Head of caudate nucleus (tissue), 42 donors: Measurements from ENCODE around the gene BTD.
"Not testable (repeated sequence)": the region's sequence is repeated elsewhere in the genome, so short reads cannot be mapped to it uniquely, and the experiment has no call there.

Source experiments
- DNase-seq, 42 donors: peaks; one replicate each; pipeline versions ENCODE4 v3.0.0 to v3.0.0-alpha.2; 2020 to 2021; ENCODE audit warnings: mixed read lengths in 7 of 42
- intact Hi-C: fragments of 100-400 bp; cut with DNase I; formaldehyde crosslinking; loops from one replicate; pipeline ENCODE4 v1.15.0; 2022

The BTD gene

DNA sequence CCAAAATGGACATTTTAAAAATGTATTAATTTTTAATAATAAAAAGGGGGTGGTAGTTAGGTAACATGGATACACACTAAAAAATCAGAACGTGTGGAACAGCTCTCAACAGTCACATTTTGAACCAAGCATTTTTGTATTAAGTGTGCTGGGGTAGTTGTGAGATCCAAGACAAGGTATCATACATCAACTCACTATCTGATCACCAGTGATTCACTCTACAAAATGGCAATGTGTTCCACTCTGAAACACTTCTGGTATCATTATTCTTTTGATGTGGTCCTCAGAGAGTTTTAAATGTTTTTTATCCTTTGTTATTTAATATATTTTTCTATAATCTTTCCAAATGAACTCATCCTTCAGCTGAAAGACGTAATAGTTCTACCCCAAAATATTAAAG, 5.6 kb upstream of the BTD start:
- DNase-seq = no peak
- intact Hi-C loops = no loop called here

DNA sequence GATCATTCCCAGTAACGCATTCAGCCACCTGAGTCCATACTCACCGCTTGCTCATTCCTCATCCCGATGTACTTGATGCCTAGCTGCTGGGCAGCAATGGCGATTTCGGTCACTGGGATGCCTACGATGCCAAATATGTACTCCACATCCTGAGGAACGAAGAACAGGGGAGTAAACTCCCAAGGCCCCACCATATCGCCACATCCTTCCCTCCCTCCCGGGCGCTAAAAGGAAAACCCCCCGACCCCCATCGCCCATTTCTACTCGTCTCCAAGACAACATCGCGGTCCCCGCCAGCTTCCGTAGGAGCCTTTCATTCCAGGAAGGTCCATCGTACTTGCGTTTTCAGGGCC, 523 bp upstream of the BTD start:
- no peak for DNase-seq
- intact Hi-C loops = no loop called here

DNA sequence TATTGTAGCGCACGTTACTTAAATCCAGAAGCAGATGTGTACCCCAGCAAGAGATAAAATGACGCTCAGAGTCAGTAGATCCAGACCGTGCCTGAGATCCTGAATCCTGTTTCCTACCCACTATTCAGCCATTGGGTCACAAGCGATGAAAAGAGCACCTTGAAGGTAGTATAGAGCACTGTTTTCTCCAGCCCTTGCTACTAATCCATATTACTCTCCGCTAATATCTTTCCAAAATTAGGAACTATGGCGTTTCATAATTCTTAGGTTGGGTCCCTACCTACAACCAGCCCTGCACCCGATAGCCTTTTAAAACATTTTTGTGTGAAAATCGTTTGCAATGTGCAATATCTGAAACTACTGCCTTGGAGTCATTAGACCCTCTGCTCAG, 596 bp downstream of the BTD start:
- peak in 2 of 42 donors; percentile 4 to 22 for DNase-seq

DNA sequence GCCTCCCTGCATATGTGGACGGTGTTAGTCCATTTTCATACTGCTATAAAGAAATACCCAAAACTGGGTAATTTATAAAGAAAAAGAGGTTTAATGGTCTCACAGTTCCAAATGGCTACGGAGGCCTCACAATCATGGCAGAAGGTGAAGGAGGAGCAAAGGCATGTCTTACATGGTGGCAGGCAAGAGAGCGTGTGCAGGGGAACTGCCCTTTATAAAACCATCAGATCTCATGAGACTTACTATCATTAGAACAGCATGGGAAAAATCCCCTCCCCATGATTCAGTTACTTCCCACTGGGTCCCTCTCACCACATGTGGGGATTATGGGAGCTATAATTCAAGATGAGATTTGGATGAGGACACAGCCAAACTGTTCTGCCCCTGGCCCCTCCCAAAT, 1.3 kb downstream of the BTD start:
- DNase-seq, intact Hi-C loops: not testable (repeated sequence)

More for the DNA sequence above, 596 bp downstream of the BTD start:
- intact Hi-C loops = no loop called here

DNA sequence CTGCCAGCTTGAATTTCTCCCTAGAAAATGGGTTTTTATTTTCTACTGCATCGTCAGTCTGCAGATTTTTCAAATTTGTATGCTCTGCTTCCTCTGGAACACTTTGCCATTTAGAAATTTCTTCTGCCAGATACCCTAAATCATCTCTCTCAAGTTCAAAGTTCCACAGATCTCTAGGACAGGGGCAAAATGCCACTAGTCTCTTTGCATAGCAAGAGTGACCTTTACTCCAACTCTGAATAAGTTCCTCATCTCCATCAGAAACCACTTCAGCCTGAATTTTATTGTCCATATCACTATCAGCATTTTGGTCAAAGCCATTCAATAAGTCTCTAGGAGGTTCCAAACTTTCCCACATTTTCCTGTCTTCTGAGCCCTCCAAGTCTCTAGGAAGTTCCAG, 3.0 kb downstream of the BTD start:
- intact Hi-C loops = not testable (repeated sequence)

DNA sequence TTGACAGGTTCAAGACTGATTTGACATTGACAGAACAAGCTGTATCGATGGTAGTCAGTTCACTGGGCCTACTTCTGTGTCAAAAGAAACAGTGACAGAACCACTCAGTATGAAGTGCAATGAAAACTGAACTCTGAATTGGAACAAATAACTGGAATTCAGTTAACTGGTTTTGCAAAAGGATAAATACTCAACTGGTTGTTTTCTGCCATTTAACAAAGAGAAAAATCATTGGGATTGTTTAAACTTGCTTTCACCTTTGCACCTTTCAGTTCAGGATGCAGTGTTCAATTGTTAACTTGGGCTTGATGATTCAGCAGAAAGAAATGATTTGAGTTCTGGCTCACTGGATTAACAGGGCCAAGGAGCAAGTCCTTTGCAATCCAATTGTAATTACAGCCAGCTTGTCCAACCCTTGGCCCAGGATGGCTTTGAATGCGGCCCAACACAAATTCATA, 4.9 kb downstream of the BTD start:
- DNase-seq = no peak
- intact Hi-C loops = no loop called here

More for the DNA sequence above, 3.0 kb downstream of the BTD start:
- not testable (repeated sequence) for DNase-seq

DNA sequence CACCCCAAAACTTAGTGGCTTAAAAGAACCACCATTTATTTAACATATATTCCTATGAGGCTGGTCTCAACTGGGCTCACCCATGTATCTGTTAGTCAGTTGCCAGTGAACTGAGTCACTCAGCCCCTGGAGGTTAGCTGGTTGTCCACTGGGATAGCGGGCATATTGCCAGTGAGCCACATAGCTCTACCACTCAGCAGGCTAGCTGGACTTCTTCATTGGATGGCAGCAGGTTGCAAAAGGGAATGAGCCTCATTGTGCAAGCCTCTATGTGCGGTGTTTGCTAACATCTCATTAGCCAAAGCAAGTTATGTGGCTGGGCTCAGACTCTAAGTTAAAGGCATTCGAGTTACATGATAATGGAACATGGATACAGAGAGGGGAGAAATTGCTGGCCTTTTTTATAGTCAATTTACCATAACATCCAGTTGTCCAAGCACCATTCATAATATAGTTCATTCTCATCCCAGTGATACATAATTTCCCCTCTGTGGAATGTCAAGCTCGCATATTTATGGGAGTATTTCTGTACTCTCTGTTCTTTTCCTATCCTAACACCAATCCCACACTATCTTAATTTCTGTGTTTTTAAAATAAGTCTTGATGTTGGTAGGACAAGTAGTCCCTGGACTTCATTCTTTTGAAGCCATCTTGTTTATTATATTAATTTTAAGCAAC, 8.7 kb downstream of the BTD start:
- intact Hi-C loops = no loop called here
- DNase-seq = peak in 2 of 42 donors; percentile 9 to 65

DNA sequence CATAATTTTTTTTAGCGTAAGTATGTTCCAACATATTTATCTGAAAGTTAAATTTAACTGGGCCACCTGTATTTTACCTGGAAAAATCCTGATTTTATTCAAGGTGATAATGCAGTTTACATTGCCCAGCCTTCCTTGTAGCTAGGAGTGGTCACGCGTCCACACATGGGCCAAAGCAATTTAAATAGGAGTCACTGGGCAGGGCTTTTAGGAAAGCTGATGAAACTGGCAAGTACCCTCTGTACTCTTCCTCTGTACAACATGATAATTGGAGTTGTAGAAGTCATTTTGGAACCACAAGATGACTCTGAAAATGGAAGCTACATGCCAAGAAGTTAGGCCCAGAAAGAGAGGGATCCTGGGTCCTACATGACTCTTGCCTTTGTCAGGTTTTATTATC, 9.5 kb downstream of the BTD start:
- intact Hi-C loops = no loop called here
- DNase-seq = no peak

DNA sequence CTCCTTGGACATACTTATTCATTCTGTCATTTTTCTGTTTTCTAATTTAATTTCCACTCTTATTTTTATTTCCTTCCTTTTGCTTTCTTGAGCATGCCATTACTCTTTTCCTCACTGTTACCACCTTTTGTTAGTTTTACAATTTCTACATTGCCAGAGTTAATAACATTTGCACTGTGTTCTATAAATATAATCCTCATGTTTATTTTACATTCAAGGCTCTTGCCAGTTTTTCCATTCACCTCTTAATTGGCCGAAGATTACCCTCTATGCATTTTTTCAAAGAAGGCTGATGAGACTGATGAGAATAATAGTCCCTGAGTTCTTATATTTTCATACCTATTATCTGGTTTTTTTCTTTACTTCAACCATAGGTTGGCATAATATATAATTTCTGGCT, 10.5 kb downstream of the BTD start:
- intact Hi-C loops = no loop called here
- no peak for DNase-seq

DNA sequence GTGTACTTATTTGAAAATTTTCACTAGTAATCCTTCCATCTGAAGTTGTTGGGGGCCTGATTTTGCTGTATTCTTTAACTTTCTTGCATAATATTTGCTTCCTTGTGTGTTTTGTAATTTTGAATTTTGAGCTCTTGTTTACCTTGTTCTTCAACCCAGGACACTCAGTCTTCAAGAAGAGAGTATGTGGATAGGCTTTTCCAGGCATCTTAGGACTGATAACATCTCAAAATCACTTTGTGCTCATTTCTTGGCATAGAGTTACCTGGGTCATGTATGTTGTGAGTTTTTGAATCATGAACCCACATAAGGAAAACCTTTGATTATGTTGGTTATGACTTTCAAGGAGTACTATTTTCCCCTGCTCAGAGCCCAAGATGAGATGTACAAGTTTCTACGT, 13.4 kb downstream of the BTD start:
- no peak for DNase-seq
- intact Hi-C loops = no loop called here

DNA sequence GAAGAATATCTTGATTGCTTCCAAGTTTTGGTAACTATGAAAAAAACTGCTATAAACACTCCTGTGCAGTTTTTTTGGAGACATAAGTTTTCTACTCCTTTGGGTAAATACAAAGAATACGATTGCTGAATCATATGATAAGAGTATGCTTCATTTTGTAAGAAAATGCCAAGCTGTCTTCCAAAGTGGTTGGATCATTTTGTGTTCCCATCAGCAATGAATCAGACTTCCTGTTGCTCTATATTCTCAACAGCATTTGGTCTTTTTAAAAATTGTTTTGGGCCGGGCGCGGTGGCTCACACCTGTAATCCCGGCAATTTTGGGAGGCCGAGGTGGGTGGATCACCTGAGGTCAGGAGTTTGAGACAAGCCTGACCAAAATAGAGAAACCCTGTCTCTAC, 14.5 kb downstream of the BTD start:
- intact Hi-C loops = no loop called here
- DNase-seq = no peak

DNA sequence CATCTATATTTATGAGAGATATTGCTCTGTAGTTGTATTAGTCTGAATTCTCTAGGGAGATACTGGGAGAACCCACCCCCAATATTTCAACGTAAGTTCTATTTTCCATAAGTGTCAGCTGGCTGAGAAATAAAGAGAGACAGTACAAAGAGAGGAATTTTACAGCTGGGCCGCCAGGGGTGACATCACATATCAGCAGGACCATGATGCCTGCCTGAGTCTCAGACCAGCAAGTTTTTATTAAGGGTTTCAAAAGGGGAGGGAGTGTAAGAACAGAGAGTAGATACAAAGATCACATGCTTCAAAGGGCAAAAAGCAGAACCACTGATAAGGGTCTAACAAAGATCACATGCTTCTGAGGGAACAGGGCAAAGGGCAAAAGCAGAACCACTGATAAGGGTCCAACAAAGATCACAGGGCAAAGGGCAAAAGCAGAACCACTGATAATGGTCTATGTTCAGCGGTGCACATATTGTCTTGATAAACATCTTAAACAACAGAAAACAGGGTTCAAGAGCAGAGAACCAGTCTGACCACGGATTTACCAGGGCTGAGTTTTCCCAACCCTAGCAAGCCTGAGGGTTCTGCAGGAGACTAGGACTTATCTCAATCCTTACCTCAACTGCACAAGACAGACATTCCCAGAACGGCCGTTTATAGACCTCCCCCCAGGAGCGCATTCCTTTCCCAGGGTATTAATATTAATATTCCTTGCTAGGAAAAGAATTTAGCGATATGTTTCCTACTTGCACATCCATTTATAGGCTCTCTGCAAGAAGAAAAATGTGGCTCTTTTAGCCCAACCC, 18.3 kb downstream of the BTD start:
- DNase-seq, intact Hi-C loops: not testable (repeated sequence)

DNA sequence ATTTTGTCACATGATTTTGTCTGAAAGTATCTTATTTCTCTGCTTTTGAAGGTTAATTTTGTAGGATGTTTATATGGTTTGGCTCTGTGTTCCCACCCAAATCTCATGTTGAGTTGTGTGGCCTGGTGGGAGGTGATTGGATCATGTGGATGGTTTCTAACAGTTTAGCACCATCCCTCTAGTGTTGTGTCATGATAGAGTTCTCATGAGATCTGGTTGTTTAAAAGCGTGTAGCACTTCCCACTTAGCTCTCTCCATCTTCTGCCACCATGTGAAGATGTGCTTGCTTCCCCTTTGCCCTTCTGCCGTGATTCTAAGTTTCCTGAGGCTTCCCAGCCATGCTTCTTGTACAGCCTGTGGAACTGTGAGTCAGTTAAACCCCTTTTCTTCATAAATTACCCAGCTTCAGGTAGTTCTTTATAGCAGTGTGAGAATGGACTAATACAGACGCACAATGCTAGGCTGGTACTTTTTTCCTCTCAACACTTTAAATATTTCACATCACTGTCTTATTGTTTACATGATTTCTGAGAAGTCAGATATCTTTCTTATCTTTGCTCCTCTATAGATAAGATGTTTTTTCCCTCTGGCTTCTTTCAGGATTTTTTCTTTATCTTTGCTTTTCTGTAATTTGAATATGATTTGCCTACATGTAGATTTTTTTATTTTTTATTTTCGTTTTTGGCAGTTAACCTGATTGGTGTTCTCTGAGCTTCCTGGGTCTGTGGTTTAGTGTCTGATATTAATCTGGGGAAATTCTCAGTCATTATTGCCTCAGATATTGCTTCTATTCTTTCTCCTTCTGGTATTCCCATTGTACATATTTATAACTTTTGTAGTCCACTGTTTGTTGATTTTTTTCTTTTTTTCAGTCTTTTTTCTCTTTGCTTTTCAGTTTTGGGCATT, 22.2 kb downstream of the BTD start:
- intact Hi-C loops = no loop called here
- DNase-seq = no peak

DNA sequence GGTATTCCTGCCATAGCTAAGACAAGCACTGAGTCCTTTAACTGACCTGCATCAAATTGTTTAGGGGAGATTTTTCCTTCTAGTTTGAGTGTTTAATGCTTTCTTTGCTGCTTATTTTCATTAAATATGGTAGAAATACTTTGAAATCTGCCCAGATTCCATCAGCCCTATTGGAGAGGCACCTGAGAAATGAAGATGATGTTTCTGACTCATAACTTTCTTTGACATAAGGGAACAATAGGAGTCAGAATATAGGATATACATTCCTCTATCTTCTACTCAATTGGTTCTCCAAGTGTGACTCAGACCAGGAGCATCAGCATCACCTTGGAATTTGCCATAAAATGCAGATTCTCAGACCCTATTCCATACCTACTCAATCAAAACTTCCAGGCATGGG, 27.4 kb downstream of the BTD start:
- no peak for DNase-seq
- intact Hi-C loops = no loop called here

DNA sequence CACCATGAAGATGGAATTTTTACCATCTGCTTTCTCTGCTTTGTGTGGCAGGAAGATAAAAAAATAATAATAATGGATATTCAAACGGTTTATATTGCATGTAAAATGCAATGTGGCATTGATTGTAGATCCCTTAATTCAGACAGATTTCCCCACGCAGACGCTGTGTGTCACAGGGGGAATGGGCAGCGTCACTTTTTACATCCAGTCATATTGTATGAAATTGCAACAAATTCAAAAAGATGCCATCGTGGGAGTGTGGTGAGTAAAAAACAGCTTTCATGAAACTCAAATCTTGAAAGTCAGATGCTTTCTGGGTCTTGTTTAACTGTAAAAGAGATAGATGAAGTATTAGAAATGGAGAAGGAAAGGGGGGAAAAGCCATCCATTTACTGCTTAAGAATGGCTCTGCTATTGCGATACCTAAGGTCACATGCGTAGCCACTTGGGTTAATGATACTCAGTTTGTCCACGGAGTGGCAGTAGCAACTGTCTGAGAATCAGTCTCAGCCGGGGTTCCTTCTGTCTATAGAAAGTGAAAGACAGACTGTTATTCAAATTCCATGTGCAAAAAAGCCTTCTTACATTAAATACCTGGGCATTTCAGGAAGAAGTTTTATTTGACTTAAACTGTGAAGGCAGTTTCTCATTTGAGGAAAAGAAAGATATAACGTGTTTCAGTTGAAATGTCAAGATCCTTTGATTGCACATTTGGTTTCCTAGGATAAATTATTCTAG, 28.5 kb downstream of the BTD start:
- peak in 40 of 42 donors; percentile 48 to 91 (median 80) for DNase-seq
- intact Hi-C loops = loop anchor here (5.0 kb wide), 2 partner anchors 167 to 182 kb away; partner anchors contain the start of gene ANKRD28

DNA sequence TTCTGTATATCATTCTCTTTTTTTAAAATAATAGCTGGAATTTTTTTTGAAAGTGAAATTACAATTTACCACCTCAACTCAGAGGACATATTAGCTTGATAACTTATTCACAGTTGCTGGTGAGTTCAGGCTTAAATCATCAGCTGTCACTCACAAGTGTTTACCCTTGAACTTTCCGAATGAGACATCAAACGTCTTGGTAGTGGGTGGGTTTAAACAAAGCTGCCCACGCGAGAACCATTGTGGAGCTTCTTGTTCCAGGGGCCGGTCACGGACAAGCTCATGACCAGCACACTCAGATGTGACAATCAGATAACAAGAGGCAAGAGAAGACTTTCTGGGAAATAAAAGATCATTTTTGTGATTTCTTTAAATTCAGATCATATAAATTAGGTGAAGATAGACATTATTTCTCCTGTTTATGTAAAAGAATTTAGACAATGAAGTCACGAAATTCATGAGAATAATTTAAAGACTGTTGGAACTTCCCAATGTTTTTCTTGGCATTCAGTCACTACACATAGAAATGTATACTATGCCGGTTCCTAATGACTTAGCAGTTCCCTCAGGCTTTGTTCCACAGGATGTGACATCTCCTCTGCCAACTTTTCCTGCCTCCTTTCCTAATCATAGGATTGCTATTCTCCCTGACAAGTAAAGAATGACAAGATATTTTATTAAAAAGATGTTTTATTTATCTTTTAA, 29.3 kb downstream of the BTD start:
- peak in 8 of 42 donors; percentile 21 to 52 (median 42) for DNase-seq
- intact Hi-C loops = loop anchor here (5.0 kb wide), 2 partner anchors 167 to 182 kb away; partner anchors contain the start of gene ANKRD28

DNA sequence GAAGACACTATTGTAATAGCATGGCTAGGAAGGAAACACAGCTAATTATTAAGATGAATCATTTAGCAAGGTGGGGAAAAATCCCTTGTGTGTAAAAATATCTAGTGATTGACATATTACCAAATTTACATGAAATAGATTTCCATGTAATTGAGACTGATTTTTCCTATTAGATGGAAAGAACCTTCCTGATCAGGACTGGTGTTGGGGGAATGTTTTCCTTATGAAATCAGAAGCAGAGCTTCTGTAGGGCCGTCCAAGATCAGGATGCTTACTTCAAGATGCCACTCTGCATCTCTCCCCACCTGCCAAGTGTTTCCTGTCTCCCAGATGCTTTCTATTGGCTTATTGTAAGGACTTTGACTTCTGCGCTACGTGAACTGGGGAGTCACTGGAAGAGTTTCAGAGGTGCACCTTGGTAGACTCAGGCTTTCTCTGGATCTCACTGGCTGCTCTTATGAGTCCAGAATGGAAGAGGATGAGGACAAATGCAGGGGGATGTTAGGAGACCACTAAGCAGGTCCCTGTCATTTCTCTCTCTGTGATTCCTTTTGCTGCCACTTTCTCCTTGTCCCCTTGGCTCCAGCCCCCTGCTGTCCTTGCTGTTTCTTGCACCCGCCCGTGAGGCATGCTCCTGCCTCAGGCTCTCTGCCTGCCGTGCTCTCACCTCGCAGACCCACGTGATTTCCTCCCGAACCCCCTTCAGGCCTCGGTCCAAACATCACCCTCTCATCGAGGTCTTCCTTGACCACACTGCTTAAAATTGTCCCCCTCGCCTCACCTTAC, 30.1 kb downstream of the BTD start:
- intact Hi-C loops = loop anchor here (5.0 kb wide), 2 partner anchors 166 to 181 kb away; partner anchors contain the start of gene ANKRD28
- no peak for DNase-seq
